PC-3 (cell line): Measurements from ENCODE around the gene JDP2. TPM values are rescaled to one million over a fixed set of nuclear protein-coding genes. Genes with fewer than 3 reads are reported as not detected.

Experiments used
- ATAC-seq: fragments of 200-7000 bp; cut with Tn5 transposase; 2 replicates; pipeline ENCODE4 v1.9.1; 2020; ENCODE audit warnings: mild to moderate bottlenecking, moderate library complexity
- BruUV-seq: library from RNA; stranded (reverse); fragments of 400-500 nt; replicated peaks from 2 replicates; lab custom pipeline; 2021; lab: Mats Ljungman, UMichigan
- CTCF ChIA-PET: fragments of 300-600 bp; sonication (Branson Sonifier 250); formaldehyde crosslinking; loops from one replicate; lab custom pipeline; 2022; ENCODE audit warnings: antibody characterized with exemption; lab: Charles Lee
- POLR2A ChIA-PET: fragments of 300-600 bp; sonication (Branson Sonifier 250); formaldehyde crosslinking; loops from one replicate; lab custom pipeline; 2022; ENCODE audit warnings: antibody characterized with exemption; ENCODE audit not compliant: unreplicated experiment; lab: Charles Lee
- DNase-seq: peaks from one replicate; pipeline ENCODE4 v3.0.0-alpha.2; 2015
- H2AFZ ChIP-seq: fragments of 300-600 bp; sonication (generic); 2 replicates; pipeline ENCODE4 v1.6.0; 2016; ENCODE audit warnings: antibody characterized with exemption, low read length
- H3F3A ChIP-seq: fragments of 300-600 bp; sonication (generic); one replicate; pipeline ENCODE4 v1.6.0; 2017; ENCODE audit warnings: antibody characterized with exemption, low read length, control low read depth, mild to moderate bottlenecking; ENCODE audit not compliant: unreplicated experiment
- H3K27ac ChIP-seq: fragments of 300-600 bp; sonication (generic); 2 replicates; pipeline ENCODE4 v1.5.1; 2016; ENCODE audit warnings: mild to moderate bottlenecking, low read length
- H3K27me3 ChIP-seq: fragments of 300-600 bp; sonication (generic); 2 replicates; pipeline ENCODE4 v1.6.1; 2016; ENCODE audit warnings: low read length, mixed read lengths
- H3K36me3 ChIP-seq: fragments of 300-600 bp; sonication (generic); 2 replicates; pipeline ENCODE4 v1.6.1; 2016; ENCODE audit warnings: low read depth, mixed run types, low read length, mixed read lengths
- H3K4me1 ChIP-seq: fragments of 300-600 bp; sonication (generic); 2 replicates; pipeline ENCODE4 v1.5.1; 2016; ENCODE audit warnings: low read length; ENCODE audit not compliant: insufficient read depth
- H3K4me2 ChIP-seq: fragments of 300-600 bp; sonication (generic); 2 replicates; pipeline ENCODE4 v1.6.0; 2016; ENCODE audit warnings: low read length
- H3K4me3 ChIP-seq: fragments of 300-600 bp; sonication (generic); 2 replicates; pipeline ENCODE4 v1.5.1; 2016; ENCODE audit warnings: mild to moderate bottlenecking, low read length, mixed read lengths
- H3K79me2 ChIP-seq: fragments of 300-600 bp; sonication (generic); 2 replicates; pipeline ENCODE4 v1.6.1; 2017; ENCODE audit warnings: low read length, mixed read lengths
- H3K9ac ChIP-seq: fragments of 300-600 bp; sonication (generic); 2 replicates; pipeline ENCODE4 v1.6.0; 2016; ENCODE audit warnings: mild to moderate bottlenecking, low read length
- H3K9me2 ChIP-seq: fragments of 300-600 bp; sonication (generic); replicated peaks from 2 replicates; pipeline ENCODE4 v1.6.1; 2016; ENCODE audit warnings: mixed run types, low read length, mixed read lengths
- H3K9me3 ChIP-seq: fragments of 300-600 bp; sonication (generic); 2 replicates; pipeline ENCODE4 v1.6.1; 2016; ENCODE audit warnings: low read length, mixed read lengths
- H4K20me1 ChIP-seq: fragments of 300-600 bp; sonication (generic); 2 replicates; pipeline ENCODE4 v1.6.1; 2016; ENCODE audit warnings: low read length, mixed read lengths
- EZH2 ChIP-seq: fragments of 300-600 bp; sonication (generic); IDR thresholded peaks from one replicate; pipeline ENCODE4 v1.6.1; 2017; ENCODE audit warnings: antibody characterized with exemption, mild to moderate bottlenecking, low read length; ENCODE audit not compliant: unreplicated experiment
- EZH2phosphoT487 ChIP-seq: fragments of 300-600 bp; sonication (generic); IDR thresholded peaks from 2 replicates; pipeline ENCODE4 v1.6.1; 2018; ENCODE audit warnings: mild to moderate bottlenecking, antibody characterized with exemption, low read length, borderline replicate concordance
- intact Hi-C: fragments of 100-400 bp; cut with micrococcal nuclease; formaldehyde crosslinking; loops from 2 replicates; pipeline ENCODE4 v1.9.0; 2023
- total RNA-seq: library from RNA; depleted of rRNA; stranded (reverse); fragments of >200 nt; gene quantifications from 2 replicates; pipeline ENCODE4 v1.2.3, GENCODE V29; 2014
- TF ChIP-seq, protein P1 (sequence below): fragments of 300-600 bp; sonication (generic); conservative IDR thresholded peaks from 2 replicates; pipeline ENCODE4 v1.5.1; 2017; ENCODE audit warnings: antibody characterized with exemption, low read depth, mild to moderate bottlenecking, low read length

JDP2 gene
- total RNA-seq, 1 experiment from 2014 or later = 5.8 TPM

DNA sequence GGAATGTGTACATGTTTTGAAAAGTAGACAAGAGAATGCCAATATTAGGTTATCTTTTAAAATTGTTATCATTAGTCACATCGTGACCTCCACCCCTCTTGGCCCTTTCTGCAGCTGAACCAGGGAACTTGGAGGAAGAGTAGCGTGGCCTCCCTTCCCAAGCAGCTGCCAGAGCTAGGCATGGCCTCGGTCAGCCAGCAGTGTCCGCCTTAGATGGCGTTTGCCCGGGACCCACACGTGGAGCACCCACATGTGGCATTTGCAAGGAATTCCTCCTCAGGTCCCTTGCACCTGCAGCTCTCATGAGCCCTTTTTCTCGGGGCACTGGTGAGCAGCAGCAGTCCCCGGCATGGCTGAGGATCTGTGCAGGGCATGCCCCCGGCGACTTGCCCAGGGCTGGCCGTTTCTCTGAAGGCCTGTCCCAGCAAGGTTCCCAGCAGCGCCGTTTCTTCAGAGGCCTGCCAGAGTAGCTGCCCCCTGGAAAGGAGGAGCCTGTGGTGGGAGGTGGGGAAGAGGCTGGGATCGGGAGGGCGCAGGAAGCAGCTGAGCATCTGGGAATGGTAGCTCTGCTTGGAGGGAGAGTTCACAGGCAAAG lies 10.8 kb downstream of the JDP2 start:
- no TSS peak for BruUV-seq
- H4K20me1 ChIP-seq = no peaks in the 10 kb centered on the region
- H3K4me3 ChIP-seq = no peak overlapping the region
- no peaks in the 10 kb centered on the region for H3K36me3 ChIP-seq
- peaks cover 8% of the 10 kb centered on the region; the same call in 1 of the 2 replicates for H3K4me1 ChIP-seq
- intact Hi-C loops = no loop called here
- no peak overlapping the region for H2AFZ ChIP-seq
- DNase-seq = no peak
- H3K4me2 ChIP-seq = no peak overlapping the region
- no peaks in the 10 kb centered on the region for H3K27me3 ChIP-seq
- H3K9ac ChIP-seq = no peak overlapping the region
- TF ChIP-seq, protein P1, sequence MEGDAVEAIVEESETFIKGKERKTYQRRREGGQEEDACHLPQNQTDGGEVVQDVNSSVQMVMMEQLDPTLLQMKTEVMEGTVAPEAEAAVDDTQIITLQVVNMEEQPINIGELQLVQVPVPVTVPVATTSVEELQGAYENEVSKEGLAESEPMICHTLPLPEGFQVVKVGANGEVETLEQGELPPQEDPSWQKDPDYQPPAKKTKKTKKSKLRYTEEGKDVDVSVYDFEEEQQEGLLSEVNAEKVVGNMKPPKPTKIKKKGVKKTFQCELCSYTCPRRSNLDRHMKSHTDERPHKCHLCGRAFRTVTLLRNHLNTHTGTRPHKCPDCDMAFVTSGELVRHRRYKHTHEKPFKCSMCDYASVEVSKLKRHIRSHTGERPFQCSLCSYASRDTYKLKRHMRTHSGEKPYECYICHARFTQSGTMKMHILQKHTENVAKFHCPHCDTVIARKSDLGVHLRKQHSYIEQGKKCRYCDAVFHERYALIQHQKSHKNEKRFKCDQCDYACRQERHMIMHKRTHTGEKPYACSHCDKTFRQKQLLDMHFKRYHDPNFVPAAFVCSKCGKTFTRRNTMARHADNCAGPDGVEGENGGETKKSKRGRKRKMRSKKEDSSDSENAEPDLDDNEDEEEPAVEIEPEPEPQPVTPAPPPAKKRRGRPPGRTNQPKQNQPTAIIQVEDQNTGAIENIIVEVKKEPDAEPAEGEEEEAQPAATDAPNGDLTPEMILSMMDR = no peak
- TF ChIP-seq EZH2phosphoT487 (no peak), EZH2 (no peak)
- H3K9me2 ChIP-seq = no peaks in the 10 kb centered on the region
- CTCF ChIA-PET = no interaction called here
- no peak for ATAC-seq
- no peaks in the 10 kb centered on the region for H3F3A ChIP-seq
- H3K27ac ChIP-seq = no peak overlapping the region
- no peaks in the 10 kb centered on the region for H3K9me3 ChIP-seq
- H3K79me2 ChIP-seq = no peaks in the 10 kb centered on the region
- POLR2A ChIA-PET = no interaction called here

DNA sequence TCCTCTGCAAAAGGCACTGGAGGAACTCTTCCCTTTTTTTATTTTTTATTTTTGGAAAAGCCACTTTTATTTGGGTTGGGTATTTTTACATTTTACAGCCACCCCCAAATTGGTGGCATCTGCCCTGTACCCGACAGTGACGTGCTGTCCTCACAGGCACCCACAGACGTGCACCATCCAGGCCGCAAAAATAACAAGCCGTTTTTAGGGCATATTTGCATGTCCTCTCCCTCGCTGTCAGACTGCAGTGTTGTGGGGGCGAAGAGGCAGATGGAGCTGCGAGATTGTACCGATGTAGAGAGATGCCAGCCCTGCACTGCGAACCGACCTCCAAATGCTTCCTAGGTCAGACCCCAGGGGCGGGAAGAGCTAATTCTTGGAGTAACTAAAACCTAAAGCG lies 12.2 kb downstream of the JDP2 start:
- Histone ChIP-seq H3K9me2 (no peaks in the 10 kb centered on the region), H3F3A (no peaks in the 10 kb centered on the region), H3K27me3 (no peaks in the 10 kb centered on the region), H3K27ac (no peak overlapping the region), H3K9me3 (no peaks in the 10 kb centered on the region), H3K4me2 (no peak overlapping the region), H2AFZ (no peak overlapping the region), H3K4me3 (no peak overlapping the region), H4K20me1 (no peaks in the 10 kb centered on the region), H3K79me2 (no peaks in the 10 kb centered on the region), H3K4me1 (peaks cover 8% of the 10 kb centered on the region; the same call in 1 of the 2 replicates), H3K36me3 (no peaks in the 10 kb centered on the region), H3K9ac (no peak overlapping the region)
- BruUV-seq = no TSS peak
- TF ChIP-seq, protein P1 = no peak
- TF ChIP-seq EZH2 (no peak), EZH2phosphoT487 (no peak)
- ChIA-PET POLR2A (no interaction called here), CTCF (no interaction called here)
- intact Hi-C loops = no loop called here
- DNase-seq = no peak
- no peak for ATAC-seq

DNA sequence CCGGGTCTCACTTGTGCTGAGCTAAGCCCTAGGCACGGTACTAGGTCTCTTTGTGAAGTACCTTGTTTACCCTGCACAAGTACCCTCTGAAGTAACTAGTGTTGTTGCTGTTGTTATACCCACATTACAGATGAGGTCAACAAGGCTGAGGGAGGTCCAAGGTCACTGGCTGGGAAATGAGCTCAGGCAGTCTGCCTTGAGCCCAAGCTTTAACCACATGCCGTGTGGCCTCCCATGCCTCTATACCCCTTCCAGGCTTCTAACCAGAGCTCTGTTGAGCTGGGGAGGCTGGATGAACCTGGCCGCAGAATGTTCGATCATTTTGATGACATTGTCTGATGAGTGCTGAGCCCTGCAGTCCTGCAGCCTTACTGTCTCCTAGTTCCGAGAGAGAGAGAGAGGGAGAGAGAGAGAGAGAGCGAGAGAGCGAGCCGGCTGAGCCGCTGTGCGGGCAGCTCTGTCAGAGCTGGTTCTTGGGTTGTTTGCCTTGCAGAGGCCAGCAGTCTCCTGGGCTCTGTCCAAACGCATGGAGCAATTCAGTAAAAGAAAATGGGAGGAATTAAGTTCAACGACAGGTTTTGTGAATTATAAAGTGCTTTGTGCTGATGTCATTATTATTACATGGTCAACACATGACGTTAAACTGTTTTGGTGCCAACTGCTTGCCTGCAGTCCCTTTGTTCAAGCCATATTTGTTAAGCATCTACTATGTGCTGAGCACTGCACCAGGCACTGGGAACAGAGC lies 13.1 kb downstream of the JDP2 start:
- H3K4me2 ChIP-seq = no peak overlapping the region
- POLR2A ChIA-PET = no interaction called here
- no TSS peak for BruUV-seq
- H3K9me3 ChIP-seq = no peaks in the 10 kb centered on the region
- H3K27me3 ChIP-seq = no peaks in the 10 kb centered on the region
- no peaks in the 10 kb centered on the region for H3K79me2 ChIP-seq
- no peaks in the 10 kb centered on the region for H3K9me2 ChIP-seq
- CTCF ChIA-PET = interaction anchor here (0.5 kb wide), 1 partner anchor 7 kb away, joined by 3 read pairs; no protein-coding TSS in a partner anchor
- H2AFZ ChIP-seq = no peak overlapping the region
- no peaks in the 10 kb centered on the region for H4K20me1 ChIP-seq
- H3K4me3 ChIP-seq = no peak overlapping the region
- no peak overlapping the region for H3K27ac ChIP-seq
- no peaks in the 10 kb centered on the region for H3F3A ChIP-seq
- DNase-seq (no peak), ATAC-seq (no peak)
- TF ChIP-seq EZH2phosphoT487 (no peak), EZH2 (no peak)
- TF ChIP-seq, protein P1 = no peak
- H3K4me1 ChIP-seq = peaks cover 8% of the 10 kb centered on the region; the same call in 1 of the 2 replicates
- H3K9ac ChIP-seq = no peak overlapping the region
- intact Hi-C loops = no loop called here
- no peaks in the 10 kb centered on the region for H3K36me3 ChIP-seq
